Mammary epithelial cell (primary cell): ENCODE results near the gene CORO2B.

Experiments
- EZH2 ChIP-seq: IDR thresholded peaks from 2 replicates; pipeline ENCODE4 v1.6.1; 2012; ENCODE audit warnings: low read length, inconsistent platforms, borderline replicate concordance
- TF ChIP-seq, protein P1 (sequence below), 2 donors: IDR thresholded peaks in 1 of 2; conservative IDR thresholded peaks in 1 of 2; 2 replicates each; pipeline ENCODE4 v1.5.1; 2011 to 2012; ENCODE audit warnings: inconsistent platforms in 2 of 2, low read length in 2 of 2, mild to moderate bottlenecking in 2 of 2, control low read depth in 1 of 2, low read depth in 1 of 2; ENCODE audit not compliant: insufficient read depth in 1 of 2; ENCODE audit errors: extremely low read depth in 1 of 2

DNA sequence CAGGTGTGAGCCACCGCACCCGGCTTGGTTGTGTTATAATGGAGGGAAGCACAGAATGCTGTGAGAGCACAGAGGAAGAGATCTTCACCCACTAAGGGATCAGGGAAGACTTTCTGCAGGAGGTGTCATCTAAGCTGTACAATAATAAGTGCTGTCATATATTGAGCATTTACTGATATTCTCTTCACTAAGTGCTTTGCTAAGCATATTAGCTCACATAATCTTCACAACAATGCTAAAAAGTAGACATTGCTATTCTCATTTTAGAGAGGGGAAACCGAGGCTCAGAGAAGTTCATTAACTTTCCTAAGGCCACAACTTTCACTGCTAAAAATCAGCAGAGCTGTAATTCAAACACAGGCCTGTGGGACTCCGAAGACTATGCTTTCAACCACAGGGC is 115.3 kb downstream of the CORO2B start:
- no peak for TF ChIP-seq EZH2
- TF ChIP-seq, protein P1, sequence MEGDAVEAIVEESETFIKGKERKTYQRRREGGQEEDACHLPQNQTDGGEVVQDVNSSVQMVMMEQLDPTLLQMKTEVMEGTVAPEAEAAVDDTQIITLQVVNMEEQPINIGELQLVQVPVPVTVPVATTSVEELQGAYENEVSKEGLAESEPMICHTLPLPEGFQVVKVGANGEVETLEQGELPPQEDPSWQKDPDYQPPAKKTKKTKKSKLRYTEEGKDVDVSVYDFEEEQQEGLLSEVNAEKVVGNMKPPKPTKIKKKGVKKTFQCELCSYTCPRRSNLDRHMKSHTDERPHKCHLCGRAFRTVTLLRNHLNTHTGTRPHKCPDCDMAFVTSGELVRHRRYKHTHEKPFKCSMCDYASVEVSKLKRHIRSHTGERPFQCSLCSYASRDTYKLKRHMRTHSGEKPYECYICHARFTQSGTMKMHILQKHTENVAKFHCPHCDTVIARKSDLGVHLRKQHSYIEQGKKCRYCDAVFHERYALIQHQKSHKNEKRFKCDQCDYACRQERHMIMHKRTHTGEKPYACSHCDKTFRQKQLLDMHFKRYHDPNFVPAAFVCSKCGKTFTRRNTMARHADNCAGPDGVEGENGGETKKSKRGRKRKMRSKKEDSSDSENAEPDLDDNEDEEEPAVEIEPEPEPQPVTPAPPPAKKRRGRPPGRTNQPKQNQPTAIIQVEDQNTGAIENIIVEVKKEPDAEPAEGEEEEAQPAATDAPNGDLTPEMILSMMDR (conservative IDR thresholded peaks at IDR 0.05 in 1 of 2, IDR thresholded peaks at IDR 0.05 in 1 of 2; ENCODE audit: extremely low read depth in 1 of 2, insufficient read depth in 1 of 2, low read depth in 1 of 2, low read length in 2 of 2), result no peak
